LNCaP clone FGC (cell line): ENCODE data around the gene PRR14.

Experiments
- DNase-seq: peaks from one replicate; pipeline ENCODE4 v3.0.0-alpha.2; 2011; ENCODE audit warnings: low read depth
- H3K4me3 ChIP-seq: 2 replicates; pipeline ENCODE4 v1.5.1; 2011; ENCODE audit warnings: mild to moderate bottlenecking, low read depth, low read length, control low read depth
- TF ChIP-seq, protein P1 (sequence below): IDR thresholded peaks from 2 replicates; pipeline ENCODE4 v1.5.1; 2012; ENCODE audit warnings: mild to moderate bottlenecking; ENCODE audit not compliant: control insufficient read depth, insufficient read depth; ENCODE audit errors: extremely low read depth

The PRR14 gene

DNA sequence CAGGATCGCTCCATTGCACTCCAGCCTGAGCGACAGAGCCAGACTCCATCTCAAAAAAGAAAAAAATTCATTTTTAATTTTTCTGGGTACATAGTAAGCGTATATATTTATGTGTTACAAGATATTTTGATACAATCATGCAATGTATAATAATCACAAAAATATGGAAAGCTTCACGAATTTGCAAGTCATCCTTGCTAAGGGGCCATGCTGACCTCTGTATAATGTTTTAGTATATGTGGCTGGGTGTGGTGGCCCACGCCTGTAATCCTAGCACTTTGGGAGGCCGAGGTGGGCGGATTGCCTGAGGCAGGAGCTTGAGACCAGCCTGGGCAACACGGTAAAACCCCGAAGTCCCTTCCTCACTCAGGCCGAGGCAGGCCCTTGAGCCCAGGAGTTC lies 24.4 kb downstream of the PRR14 start:
- TF ChIP-seq, protein P1, sequence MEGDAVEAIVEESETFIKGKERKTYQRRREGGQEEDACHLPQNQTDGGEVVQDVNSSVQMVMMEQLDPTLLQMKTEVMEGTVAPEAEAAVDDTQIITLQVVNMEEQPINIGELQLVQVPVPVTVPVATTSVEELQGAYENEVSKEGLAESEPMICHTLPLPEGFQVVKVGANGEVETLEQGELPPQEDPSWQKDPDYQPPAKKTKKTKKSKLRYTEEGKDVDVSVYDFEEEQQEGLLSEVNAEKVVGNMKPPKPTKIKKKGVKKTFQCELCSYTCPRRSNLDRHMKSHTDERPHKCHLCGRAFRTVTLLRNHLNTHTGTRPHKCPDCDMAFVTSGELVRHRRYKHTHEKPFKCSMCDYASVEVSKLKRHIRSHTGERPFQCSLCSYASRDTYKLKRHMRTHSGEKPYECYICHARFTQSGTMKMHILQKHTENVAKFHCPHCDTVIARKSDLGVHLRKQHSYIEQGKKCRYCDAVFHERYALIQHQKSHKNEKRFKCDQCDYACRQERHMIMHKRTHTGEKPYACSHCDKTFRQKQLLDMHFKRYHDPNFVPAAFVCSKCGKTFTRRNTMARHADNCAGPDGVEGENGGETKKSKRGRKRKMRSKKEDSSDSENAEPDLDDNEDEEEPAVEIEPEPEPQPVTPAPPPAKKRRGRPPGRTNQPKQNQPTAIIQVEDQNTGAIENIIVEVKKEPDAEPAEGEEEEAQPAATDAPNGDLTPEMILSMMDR = no peak
- no peak overlapping the region for H3K4me3 ChIP-seq
- DNase-seq = no peak

DNA sequence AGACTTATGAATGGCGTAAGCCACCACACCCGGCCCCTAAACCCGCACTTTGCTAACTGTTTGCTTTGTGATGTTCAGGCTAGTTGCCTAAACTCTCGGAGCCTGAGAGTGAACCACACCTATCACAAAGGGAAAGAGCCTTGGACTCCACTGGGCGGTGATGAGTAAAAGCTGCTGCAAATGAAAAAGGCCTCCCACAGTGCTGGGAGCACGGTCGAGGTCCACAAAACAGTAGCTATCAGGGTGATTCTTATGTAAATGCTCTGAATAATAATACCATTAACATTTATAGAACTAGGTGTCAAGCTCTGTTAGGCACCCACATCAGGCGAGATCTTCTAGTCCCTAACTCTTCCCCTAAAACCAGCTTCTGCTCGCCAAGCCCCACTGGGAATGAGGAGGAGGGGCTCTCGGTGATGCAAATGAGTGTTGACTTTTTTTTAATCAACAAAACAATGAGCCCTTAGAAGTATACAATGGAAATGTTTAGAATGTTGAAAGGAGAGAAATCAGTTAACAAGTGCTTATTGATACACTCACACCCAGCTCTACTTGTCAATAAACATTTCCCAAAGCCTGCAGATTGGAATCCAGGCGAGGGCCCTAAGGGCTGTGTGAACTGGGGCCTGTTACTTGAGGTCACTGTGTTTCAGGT lies 27.3 kb downstream of the PRR14 start:
- H3K4me3 ChIP-seq = no peak overlapping the region
- DNase-seq = no peak
- TF ChIP-seq, protein P1 = no peak

DNA sequence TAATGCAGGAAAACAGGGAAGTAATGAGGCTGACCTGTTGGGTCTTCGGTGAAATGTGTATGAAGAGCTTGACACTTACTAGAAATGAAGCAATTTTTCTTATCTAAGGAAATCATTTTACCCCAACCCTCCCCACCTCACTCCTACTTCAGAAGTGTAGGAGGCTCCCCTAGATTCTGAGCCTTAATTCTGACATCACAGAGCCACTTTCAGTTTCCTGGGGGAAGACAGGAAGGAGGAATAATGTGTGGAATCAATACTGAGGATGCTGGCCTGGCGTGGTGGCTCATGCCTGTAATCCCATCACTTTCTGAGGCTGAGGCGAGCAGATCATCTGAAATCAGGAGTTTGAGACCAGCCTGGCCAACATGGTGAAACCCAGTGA lies 27.8 kb downstream of the PRR14 start:
- TF ChIP-seq, protein P1 = no peak
- no peak for DNase-seq
- no peak overlapping the region for H3K4me3 ChIP-seq

DNA sequence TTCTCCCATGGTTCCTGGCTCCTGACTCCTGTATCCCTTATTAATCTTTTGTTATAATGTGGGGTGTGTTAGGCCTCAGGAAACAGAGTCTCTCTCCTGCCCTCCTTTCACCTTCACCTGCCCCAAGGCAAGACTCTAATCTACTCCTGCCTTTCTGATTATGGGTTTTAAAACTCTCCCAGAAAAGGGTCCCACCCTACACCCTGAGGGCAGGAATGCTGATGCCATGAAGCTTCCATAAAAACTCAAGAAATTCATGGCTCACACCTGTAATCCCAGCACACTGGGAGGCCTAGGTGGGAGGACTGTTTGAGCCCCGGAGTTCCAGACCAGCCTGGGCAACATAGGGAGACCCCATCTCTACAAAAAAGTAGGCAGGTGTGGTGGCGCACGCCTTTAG lies 29.6 kb downstream of the PRR14 start:
- TF ChIP-seq, protein P1 = no peak
- DNase-seq = no peak
- H3K4me3 ChIP-seq = no peak overlapping the region

DNA sequence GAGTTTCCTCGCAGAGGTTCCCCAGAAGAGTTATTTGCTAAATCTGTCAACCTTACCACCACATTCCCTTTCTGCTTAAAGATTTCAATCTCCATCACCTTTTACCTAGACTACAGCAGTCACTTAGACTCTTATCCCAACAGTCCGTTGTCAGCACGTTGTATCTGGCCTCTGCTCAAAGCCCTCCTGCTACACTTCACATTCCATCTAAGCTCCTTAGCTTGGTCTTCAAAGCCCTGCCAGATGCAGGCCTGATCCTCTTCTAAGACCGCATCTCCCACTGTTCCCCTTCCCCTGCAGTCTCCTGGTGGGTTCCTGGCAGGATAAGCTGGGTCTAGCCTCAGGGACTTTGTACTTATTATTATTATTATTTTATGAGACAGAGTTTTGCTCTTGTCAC lies 37.9 kb downstream of the PRR14 start:
- TF ChIP-seq, protein P1 = no peak
- no peak for DNase-seq
- no peak overlapping the region for H3K4me3 ChIP-seq

DNA sequence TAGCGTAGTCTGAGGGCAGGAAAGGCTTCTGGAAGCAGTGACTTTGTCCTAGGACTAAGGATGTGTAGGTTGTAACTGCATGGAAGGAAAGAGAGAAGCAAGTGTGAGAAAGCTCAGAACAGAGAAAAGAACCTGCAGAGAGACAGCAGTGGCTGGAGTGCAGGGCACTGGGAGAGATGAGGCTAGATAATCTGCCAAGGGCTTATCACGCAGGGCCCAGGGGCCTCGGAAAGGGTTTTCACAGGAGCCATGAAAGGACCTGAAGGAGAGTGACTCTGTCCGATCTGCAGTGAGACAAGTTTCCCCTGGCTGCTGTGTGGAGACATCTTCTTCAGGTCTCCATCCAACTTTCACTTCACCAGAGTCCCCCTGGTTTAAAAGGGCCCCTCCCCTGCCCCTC lies 41.1 kb downstream of the PRR14 start:
- DNase-seq = no peak
- TF ChIP-seq, protein P1 = no peak
- no peak overlapping the region for H3K4me3 ChIP-seq

DNA sequence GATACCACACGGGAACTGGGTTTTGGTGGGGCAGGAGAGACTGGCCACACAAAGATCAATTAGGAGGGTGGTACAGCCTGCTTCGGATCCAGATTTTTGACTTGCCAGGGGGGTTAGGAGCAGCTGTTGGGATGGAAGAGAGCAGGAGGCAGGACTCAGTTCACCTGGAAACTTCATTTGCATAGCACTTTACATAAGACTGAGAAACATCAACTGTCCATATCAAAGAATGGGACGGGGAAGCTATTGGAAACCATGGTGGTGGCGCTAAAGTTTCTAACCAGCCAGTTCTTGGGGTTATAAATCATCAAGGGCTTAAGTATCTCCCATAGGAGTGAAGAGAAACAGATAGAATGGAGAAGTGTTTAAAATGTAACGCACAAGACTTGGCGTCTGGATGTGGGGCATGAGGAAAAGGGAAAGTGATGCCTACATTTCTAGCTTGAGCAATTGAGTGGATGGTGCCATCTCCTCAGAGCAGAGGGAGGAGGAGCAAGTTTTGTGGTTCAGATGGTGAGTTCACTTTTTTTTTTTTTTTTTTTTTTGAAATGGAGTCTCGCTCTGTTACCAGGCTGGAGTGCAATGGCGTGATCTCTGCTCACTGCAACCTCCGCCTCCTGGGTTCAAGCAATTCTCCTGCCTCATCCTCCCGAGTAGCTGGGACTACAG lies 41.8 kb downstream of the PRR14 start:
- H3K4me3 ChIP-seq = no peak overlapping the region
- no peak for DNase-seq
- TF ChIP-seq, protein P1 = no peak
